Frontal cortex (tissue), 4 donors: ENCODE results near the gene TRPM2. TPM values are rescaled to one million over a fixed set of nuclear protein-coding genes. Genes with fewer than 3 reads are reported as not detected.

ENCODE experiments used
- DNase-seq, 2 donors: peaks; one replicate each; pipeline ENCODE4 v3.0.0; 2012; ENCODE audit warnings: low spot score in 2 of 2
- FAIRE-seq: peaks from 2 replicates; lab custom pipeline; 2012; peaks lifted over from hg19 to GRCh38; lab: Jason Lieb, UNC
- total RNA-seq: library from RNA; depleted of rRNA; stranded (reverse); fragments of >200 nt; gene quantifications from one replicate; pipeline ENCODE4 v1.2.3, GENCODE V29; 2014
- donor health status: control.
- donor health status: control.
- donor health status: control.

Gene TRPM2
- total RNA-seq, 1 donor from 2014 or later, result 1.6 TPM

DNA sequence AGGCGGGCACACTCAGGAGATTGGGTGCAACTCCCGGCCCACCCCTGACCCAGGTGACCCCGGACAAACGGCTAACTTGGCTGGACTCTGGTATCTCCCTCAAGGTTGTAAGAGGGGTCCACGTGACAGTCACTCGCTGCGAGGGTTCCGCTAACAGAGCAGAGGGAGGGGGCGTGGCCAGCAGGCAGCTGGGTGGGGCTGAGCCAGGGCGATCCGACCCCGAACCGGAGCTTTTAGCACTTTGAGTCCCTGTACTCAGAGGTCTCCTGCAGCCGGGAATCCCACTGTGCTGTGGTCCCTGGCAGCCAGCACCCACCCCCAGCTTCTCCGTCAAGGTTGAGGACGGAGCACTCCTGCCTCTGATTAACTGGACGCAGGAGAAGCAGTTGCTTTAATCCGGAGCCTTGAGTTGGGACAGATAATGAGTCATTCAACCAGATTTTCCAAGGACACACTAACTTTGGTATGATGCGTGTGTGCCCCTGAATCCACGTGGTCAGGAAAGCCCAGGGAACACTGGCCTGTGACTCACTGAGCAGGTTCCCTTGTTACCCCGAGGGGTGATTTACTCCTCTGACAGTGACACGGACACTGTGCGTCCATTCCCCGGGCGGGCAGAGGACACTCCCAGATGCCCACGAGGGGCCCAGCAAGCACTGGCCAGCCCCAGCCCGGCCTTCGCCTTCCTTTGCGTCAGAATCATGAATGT lies 16.8 kb downstream of the TRPM2 start:
- no peak for FAIRE-seq
- peak in 1 of 2 donors; percentile 55 for DNase-seq

DNA sequence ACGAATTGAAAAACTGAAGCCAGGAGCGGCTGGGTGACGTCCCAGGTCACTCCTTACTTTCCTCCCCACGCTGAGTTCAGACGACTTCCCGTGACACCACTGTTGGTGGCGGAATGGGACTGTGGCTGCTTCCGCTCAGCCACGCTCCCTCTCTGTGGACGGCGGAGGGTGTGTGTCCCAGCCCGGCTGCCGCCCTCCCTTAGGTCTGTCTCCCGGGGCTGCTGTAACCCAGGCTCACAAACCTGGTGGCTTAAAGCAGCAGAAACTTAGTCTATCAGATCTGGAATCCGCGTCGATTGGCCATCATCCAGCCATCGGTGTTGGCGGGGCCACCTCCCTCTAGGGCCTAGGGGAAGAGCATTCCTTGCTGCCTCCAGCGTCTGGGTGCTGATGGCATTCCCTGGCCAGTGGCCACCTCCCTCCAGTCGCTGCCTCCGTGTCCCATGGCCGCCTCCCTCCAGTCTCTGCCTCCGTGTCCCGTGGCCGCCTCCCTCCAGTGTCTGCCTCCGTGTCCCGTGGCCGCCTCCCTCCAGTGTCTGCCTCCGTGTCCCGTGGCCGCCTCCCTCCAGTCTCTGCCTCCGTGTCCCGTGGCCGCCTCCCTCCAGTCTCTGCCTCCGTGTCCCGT lies 17.5 kb downstream of the TRPM2 start:
- FAIRE-seq (no peak), DNase-seq (no peak)

DNA sequence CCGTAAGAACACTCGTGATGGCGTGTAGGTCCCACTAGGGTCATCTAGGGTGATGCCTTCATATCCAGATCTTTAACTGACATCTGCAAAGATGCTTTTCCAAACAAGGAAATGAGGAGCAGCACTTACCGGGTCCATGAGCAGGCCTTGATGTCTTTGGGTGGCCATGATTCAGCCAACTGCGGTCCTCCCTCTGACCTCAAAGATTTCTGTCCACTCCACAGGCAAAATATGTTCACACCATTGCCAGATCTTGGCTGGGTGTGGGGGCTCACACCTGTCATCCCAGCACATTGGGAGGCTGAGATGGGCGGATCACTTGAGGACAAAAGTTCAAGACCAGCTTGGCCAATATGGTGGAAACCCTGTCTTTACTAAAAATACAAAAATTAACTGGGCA lies 18.2 kb downstream of the TRPM2 start:
- no peak for FAIRE-seq
- no peak for DNase-seq

DNA sequence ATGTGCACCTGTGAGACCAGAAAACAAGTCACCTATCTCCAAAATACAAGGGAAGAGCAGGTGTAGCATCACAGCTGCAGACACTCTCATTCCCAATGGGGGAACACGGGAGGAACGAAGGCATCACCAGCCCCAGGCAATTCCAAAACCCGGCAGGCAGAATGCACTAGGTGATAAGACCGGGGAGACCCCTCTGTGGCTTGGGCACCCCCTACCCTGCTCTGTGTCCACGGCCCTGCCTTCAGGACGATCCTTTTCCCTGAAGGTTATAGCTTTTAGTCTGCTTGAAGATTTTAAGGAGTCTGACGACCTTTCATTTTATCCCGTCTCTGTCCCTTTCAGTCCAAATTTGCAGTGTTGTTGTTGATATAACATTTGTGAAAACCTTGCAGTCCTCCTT lies 19.2 kb downstream of the TRPM2 start:
- no peak for FAIRE-seq

DNA sequence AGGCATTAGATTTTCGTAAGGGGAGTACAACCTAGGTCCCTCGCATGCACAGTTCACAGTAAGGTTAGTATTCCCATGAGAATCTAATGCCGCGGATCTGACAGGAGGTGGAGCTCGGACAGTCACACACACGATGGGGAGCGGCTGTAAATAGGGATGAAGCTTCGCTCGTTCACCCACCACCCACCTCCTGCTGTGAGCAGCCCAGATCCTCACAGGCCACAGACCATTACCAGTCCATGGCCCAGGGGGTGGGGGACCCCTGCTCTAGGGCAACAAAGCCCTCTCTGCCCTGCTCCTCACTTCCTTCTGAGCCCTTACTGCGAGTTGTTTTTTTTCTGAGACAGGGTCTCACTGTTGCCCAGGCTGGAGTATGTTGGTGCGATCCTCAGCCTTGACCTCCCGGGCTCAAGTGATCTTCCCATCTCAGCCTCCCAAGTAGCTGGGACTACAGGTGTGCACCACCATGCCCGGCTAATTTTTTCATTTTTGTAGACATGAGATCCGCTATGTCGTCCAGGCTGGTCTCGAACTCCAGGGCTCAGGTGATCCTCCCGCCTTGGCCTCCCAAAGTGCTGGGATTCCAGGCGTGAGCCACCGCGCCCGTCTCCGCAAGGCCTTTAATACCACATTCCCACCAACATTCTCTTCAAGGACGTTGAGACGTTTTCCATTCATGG lies 21.3 kb downstream of the TRPM2 start:
- FAIRE-seq (no peak), DNase-seq (no peak)

More for the DNA sequence above, 19.2 kb downstream of the TRPM2 start:
- no peak for DNase-seq

DNA sequence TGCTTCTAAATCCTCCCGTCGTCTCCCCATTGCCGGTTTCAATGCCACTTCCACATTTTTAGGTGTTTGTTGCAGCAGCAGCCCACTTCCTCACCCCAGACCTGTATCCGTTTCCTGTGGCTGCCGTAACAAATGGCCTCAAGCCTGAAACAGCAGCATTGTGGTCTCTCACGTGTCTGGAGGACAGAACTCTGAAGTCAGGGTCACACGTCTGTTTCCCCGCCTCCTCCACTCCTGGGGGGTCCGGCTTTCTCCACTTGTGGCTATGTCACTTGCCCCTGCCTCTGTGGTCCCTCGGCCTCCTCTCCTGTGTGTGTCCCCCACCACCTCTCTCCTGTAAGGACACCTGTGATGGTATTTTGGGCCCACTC lies 21.8 kb downstream of the TRPM2 start:
- DNase-seq, result no peak
- FAIRE-seq, result no peak

DNA sequence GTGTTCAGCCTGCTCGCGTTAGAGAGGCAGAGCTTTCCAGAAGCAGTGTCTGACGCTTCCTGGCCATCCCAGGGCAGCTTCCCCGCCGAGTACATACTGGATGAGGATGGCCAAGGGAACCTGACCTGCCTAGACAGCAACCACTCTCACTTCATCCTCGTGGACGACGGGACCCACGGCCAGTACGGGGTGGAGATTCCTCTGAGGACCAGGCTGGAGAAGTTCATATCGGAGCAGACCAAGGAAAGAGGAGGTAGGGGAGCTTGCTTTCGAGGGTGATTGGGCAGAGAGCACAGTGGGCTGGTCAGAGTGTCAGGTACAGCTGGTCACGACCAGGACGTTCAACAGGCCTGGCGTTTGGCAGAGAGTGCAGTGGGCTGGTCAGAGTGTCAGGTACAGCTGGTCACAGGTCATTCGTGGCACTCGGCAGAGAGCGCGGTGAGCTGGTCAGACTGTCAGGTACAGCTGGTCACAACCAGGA lies 22.4 kb downstream of the TRPM2 start:
- DNase-seq, result no peak
- no peak for FAIRE-seq

DNA sequence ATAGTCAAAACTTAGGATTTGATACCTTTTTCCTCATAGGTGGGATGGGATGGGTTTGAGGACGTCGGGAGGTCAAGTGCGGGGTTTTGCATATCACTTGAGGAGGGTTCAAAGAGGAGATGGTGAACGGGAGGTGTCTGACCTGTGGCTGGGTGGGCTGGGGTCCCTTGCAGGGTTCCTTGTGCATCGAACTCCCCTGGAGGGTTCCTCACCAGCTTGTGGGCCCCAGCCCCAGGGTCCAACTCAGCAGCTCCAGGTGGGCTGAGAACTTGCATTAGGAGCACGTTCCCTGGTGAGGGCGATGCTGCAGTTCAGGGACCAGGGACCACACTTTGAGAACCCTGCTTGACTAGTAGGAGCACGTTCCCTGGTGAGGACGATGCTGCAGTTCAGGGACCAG lies 23.2 kb downstream of the TRPM2 start:
- DNase-seq (no peak), FAIRE-seq (no peak)

DNA sequence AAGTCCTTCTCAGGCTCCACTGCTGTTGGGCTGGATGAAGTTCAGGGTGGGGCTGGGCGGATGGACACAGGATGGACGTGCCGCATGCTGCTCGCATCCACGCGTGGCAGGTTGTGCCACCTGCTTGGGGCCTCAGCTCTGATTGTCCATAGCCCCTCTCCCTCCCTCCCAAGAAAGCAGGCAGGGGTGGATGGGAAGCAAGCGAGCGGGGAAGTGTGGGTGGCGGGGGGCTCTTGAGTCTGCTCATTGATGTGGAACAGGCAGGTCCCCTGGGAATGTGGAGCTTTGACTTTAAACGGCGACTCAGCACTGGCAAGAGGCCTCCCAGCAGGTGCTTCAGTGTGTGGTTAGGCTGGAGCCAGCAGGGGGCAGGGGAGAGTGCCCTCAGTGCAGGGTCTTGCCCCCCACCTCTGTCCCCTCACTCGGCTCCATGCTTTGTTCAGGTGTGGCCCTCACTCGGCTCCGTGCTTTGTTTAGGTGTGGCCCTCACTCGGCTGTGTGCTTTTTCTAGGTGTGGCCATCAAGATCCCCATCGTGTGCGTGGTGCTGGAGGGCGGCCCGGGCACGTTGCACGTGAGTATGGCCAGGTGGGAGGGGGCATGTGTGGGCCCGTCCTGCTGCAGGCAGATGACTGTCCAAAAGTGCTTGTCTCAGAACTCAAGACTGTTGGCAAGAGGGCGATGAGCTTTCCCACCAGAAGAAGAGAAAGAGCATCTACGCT lies 23.9 kb downstream of the TRPM2 start:
- no peak for FAIRE-seq
- no peak for DNase-seq

DNA sequence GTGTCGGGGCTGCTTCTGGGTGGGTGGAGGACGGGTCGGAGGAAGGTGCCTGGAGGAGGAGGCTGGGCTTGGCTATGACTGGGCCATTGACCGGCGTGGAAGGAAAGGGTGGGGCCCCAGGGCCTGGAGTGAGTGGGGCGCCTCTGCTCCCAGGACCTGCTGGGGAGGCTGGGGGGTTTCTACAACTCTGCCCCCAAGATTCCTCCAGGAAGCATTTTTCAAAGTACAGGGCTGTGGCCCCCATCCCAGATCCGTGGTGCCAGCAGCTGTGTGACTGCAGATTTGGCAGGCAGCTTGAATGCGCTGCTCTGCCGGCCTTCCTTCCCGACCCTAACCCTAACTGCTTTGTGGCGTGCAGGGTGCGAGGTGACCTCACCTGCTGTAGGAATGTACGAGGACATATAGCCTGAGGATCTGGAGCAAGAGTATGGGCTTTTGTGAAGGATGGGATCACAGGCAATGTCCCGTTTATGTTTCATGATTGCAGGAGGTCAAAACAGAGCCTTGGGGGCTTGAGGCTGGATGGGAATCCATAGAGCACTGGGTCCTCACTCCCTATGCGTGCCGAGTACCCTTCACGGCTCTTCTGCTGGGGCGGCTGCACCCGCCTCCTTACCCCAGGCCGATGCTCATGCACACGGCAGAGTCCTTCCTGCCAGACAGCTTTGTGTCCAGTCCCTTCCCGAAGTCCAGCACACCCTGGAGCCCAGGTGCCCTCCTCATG lies 24.7 kb downstream of the TRPM2 start:
- FAIRE-seq, result no peak
- DNase-seq, result no peak

DNA sequence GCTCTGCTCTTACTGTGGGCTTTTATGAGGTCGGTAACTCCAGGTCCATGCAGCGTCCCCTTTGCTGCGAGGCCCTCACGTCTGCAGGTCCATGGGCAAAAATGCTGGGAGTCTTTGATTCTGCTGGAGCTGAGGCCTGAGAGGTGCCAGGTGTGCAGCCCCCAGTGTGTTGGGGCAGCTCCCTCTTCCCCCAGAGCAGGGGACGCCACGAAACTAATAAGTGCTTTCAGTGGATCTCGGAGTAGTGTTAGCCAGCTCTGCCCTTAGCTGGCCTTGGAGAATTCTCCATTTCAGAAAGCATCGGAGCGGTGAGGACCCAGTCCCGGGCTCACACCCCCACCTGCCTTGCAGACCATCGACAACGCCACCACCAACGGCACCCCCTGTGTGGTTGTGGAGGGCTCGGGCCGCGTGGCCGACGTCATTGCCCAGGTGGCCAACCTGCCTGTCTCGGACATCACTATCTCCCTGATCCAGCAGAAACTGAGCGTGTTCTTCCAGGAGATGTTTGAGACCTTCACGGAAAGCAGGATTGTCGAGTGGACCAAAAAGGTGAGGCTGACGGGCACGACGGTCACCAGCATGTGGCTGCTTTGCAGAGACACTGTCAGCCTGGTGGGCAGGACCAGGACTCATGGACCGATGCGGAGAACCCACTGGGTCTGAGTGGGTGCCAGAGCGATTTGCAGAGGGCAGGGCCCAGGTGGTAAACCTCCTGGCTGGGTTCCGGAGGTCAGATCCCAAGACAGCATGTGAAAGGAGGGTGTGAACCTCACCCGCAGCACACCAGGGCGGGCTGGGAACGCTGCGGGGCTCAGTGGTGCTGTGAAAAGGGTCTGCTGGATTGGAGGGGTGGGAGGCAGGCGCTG lies 25.5 kb downstream of the TRPM2 start:
- no peak for FAIRE-seq
- no peak for DNase-seq

DNA sequence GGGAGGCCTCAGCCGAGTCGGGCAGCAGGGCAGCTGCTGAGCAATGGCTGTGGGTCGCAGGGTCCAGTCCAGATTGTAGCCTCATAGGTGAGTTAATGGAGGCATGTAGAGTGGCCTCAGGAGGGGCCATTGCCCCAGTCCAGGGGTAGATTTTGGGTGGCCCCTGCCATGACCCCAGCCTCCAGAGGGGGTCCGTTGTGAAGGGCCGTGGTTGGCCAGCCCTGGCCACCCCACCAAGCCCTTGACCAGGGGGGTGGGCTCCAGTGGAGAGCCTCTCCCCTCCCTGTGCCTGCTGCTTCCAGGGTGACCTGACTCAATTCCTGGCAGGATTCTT lies 26.1 kb downstream of the TRPM2 start:
- no peak for FAIRE-seq

DNA sequence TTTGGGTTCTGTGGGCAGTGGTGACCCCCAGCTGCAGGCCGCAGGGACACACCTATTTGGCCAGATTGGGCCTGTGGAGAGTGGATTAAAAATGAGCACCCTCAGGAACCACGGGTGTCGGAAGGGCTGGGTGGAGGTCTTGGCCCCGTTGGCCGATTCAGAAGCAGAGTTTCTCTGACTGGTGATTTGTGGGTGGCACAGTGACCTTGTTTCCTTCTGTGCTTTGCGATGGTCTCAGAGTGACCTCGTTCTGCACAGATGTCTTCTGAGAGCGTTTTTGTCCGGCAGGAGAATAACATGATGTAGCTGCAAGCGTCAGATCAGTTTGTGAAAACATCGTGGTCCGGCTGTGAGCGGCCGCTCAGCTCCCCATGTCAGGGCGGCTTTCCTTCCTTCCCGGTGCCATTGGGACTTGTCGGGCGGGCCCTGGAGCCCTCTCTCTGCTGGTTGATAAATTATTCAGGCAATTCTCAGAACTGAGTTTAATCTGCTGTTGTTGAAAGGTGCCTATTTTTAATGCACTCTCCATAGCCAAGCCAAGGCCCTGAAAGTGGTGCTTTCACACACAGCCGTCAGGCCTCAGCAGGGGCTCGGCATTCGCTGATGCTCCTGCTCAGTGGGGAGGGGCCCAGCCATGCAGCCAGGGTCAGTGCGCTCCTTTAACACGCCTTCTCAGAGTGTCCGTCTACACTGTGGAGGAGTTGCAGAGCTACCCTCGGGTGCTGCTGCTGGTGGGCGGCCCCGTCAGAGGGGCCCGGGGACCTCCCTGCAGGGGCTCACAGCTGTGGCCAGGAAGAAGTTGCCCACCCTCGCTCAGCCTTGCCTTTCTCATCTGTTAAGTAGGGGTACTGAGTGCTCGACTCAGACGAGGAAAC lies 26.8 kb downstream of the TRPM2 start:
- DNase-seq (no peak), FAIRE-seq (no peak)

More for the DNA sequence above, 26.1 kb downstream of the TRPM2 start:
- no peak for DNase-seq

DNA sequence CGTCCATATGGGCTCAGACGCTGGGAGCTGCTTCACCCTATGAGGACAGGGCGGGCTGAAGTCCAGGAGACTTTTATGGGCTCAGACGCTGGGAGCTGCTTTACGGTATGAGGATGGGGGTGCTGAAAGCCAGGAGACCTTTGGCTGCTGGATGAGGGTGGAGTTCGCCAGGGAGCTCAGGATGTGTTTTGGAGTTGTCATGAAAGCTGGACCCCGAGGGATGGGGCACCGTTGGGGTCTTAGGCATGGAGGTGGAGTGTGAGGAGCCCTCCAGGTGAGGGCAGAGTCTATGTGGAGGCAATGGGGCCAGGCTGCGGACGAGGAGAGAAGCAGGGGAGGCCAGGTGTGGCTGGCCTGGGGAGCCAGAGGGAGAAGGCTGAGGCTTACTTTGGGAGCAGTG lies 27.5 kb downstream of the TRPM2 start:
- FAIRE-seq, result no peak
- no peak for DNase-seq

DNA sequence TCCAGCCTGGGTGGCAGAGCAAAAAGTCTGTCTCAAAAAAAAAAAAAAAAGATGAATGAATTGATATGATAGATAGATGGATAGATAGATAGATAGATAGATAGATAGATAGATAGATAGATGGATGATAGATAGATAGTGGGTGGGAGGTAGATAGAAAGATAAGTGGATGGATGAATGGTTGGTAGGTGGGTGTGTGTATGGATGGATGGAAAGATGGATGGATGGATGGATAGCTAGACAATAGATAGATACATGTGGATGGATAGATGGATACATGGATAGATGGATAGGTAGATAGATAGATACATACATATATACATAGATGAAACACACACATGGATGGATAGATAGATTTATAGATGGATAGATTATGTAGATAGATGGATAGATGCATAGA lies 28.5 kb downstream of the TRPM2 start:
- DNase-seq (no peak), FAIRE-seq (no peak)

DNA sequence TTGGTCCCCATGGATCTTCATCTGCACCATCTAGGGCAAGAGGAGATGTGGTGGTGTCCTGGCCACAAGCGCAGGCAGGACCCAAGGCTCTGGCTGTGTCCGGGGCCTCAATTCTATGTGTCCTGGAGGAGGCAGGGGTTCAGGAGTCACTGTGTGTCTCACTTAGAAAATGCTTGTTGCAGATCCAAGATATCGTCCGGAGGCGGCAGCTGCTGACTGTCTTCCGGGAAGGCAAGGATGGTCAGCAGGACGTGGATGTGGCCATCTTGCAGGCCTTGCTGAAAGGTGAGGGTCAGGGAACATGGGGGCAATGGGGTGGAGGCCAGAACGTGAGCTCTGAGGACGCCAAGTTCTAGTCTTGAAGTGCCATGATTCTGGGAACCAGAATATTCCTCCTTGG lies 29.1 kb downstream of the TRPM2 start:
- no peak for FAIRE-seq
- no peak for DNase-seq

DNA sequence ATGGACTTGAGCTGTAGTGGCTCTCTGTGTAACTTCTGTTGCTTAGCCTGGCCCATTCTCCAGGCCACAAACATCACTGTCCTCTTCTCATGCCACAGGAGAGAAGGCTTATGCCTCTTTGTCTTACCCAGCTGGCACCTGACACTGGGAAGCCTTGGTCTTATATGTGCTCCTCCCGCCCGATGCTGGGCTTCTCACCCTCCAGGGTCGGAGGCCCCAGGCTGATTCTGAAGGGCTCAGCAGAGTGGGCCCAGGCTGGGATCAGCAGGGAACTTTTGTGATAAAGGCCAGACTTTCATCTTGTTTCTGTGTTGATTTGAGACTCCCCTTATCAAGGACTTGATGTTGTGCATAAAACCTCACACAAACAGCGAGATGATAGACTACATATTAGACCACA lies 29.8 kb downstream of the TRPM2 start:
- DNase-seq (no peak), FAIRE-seq (no peak)

DNA sequence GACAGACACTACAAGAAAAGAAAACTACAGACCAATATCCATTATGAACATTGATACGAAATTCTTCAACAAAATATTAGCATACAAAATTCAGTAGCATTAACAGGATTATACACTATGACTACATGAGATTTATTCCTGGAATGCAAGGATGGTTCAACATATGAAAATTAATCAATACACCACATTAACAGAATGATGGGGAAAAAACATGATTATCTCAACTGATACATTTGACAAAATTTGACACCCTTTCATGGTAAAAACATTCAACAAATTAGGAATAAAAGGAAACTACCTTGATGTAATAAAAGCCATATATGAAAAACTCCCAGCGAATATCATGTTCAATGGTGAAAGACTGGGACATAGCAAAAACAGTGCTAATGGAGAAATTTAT lies 31.5 kb downstream of the TRPM2 start:
- FAIRE-seq, result no peak

More for the DNA sequence above, 31.5 kb downstream of the TRPM2 start:
- no peak for DNase-seq
